ENCODE data around the gene GPATCH2L.

GPATCH2L gene

GRCh38 chr14:76257842-76258397 lies 106.2 kb downstream of the GPATCH2L start:
- DNase-seq (ENCODE audit: low spot score) = no peak
- no peak for TF ChIP-seq CTCF (IDR thresholded peaks at IDR 0.05; ENCODE audit: extremely low read depth, insufficient read depth, missing control alignments)
- in situ Hi-C loops (cut with MboI; ENCODE audit: low pct_unique_long_range_greater_than_20kb, low sequenced_read_pairs, unreplicated experiment) = no loop called here

- TF ChIP-seq CTCF (IDR thresholded peaks at IDR 0.05; ENCODE audit: extremely low read depth, insufficient read depth, missing control alignments) = no peak
- in situ Hi-C loops (cut with MboI; ENCODE audit: low pct_unique_long_range_greater_than_20kb, low sequenced_read_pairs, unreplicated experiment) = no loop called here
- DNase-seq (ENCODE audit: low spot score) = no peak
These were observed 107.5 kb downstream of the GPATCH2L start for GRCh38 chr14:76259029-76259735.

GRCh38 chr14:76260749-76261148 lies 109.0 kb downstream of the GPATCH2L start:
- TF ChIP-seq CTCF (IDR thresholded peaks at IDR 0.05; ENCODE audit: extremely low read depth, insufficient read depth, missing control alignments) = no peak

GRCh38 chr14:76261371-76261811 lies 109.7 kb downstream of the GPATCH2L start:
- no peak for TF ChIP-seq CTCF (IDR thresholded peaks at IDR 0.05; ENCODE audit: extremely low read depth, insufficient read depth, missing control alignments)
- in situ Hi-C loops (cut with MboI; ENCODE audit: low pct_unique_long_range_greater_than_20kb, low sequenced_read_pairs, unreplicated experiment) = no loop called here
- no peak for DNase-seq (ENCODE audit: low spot score)

More at GRCh38 chr14:76260749-76261148, 109.0 kb downstream of the GPATCH2L start:
- in situ Hi-C loops (cut with MboI; ENCODE audit: low pct_unique_long_range_greater_than_20kb, low sequenced_read_pairs, unreplicated experiment) = no loop called here
- no peak for DNase-seq (ENCODE audit: low spot score)

- DNase-seq (ENCODE audit: low spot score) = no peak
- TF ChIP-seq CTCF (IDR thresholded peaks at IDR 0.05; ENCODE audit: extremely low read depth, insufficient read depth, missing control alignments) = no peak
These were observed 110.9 kb downstream of the GPATCH2L start for GRCh38 chr14:76262641-76263040.

More at GRCh38 chr14:76262641-76263040, 110.9 kb downstream of the GPATCH2L start:
- in situ Hi-C loops (cut with MboI; ENCODE audit: low pct_unique_long_range_greater_than_20kb, low sequenced_read_pairs, unreplicated experiment) = no loop called here

Data from GM13977 (cell line).